Measurements from ENCODE around the gene LRFN4.

Gene LRFN4

DNA sequence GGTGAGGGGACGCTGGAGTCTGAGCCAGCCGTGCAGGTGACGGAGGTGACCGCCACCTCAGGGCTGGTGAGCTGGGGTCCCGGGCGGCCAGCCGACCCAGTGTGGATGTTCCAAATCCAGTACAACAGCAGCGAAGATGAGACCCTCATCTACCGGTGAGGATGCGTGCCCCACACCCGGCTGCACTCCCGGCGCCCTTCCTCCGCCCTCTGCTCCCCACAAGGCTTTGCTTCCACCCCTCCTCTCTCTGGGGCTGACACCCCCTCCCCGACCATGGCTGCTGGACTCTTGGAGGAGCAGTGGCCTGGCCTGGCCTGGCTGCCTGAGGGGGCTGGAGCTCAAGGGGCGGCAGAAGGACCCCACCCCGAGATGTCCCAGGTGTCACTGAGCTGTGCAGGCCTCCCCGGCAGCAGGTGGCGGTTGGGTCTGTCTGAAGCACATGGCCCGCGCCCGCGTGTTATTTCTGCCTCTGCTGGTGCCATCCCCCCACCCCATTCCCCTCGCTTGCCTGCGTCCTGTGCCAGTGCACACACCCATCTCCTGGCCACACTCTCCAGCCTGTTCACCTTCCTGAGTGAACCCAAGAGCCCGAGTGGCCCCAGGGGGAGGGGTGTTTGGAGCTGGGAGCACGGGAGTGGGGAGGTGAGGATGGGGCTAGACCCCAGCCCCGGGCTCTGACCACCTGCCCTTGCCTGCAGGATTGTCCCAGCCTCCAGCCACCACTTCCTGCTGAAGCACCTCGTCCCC is 2.2 kb downstream of the LRFN4 start:
- no peak for DNase-seq

DNA sequence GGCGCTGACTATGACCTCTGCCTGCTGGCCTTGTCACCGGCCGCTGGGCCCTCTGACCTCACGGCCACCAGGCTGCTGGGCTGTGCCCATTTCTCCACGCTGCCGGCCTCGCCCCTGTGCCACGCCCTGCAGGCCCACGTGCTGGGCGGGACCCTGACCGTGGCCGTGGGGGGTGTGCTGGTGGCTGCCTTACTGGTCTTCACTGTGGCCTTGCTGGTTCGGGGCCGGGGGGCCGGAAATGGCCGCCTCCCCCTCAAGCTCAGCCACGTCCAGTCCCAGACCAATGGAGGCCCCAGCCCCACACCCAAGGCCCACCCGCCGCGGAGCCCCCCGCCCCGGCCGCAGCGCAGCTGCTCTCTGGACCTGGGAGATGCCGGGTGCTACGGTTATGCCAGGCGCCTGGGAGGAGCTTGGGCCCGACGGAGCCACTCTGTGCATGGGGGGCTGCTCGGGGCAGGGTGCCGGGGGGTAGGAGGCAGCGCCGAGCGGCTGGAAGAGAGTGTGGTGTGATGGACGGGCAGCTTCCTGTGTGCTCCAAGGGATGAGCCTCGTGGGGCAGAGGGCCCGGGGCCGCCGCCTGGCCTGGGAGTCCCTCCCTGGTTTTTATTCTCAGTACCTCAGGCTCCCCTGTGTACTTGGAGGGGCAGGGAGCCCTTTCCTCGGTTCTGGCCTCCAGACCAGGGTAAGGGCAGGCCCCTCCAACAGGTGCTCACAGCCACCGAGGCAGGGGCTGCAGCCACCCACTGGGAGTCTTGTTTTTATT is 3.0 kb downstream of the LRFN4 start:
- DNase-seq = no peak

DNA sequence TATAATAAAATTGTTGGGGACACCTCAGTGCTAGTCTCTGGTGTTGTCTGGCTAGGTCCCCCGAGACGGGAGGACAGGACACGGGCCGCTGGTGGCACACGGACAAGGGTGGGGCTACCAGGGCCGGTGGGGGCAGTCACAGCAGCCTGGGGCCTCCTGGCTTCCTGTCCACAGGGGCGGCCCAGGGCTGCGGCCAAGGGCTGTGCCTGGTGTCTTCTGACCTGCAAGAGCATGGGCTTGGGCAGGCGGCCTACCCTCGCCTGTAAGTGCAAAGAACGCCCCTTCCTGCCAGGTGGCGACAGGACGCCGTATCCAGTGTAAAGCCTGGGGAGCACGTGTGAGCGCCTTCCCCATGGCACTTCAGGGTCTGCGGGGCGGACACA is 3.6 kb downstream of the LRFN4 start:
- DNase-seq = no peak

DNA sequence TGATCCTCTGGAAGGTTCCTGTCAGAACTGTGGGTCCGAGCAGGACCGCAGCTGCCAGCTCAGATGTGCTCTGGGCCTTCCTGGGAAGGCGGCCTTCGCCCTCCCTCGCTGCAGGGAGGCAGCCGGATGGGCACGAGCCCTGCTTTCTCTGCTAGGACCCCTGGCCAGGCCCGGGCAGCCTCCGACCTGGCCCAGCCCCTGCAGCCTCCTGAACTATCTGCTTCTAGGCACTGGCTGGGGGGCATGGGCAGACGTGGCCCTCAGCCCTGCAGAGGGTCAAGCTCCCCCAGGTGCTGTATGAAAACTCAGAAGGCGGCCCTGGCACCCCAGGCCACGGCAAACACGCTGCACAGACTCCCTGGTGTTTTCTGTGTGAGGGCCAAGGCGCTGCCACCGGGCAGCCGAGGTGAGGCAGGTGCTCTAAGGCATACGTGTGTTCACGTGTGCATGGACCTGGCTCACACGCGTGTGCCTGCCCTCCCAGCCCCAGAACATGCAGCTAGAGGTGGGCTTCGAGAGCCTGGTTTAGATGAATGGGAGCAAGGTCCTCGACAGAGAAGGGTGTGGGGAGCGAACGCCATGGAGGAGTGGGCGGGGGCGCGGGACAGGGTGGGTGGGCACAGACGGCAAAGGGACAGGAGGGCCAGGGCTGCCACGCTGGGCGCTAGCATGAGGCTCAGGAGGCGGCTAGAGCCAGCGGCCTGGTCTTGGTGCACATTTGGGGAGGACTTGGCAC is 4.3 kb downstream of the LRFN4 start:
- no peak for DNase-seq

- DNase-seq = no peak
Observed at GRCh38 chr11:66861774-66862558, 5.1 kb downstream of the LRFN4 start.

GRCh38 chr11:66862559-66863037 is 5.7 kb downstream of the LRFN4 start:
- no peak for DNase-seq

DNA sequence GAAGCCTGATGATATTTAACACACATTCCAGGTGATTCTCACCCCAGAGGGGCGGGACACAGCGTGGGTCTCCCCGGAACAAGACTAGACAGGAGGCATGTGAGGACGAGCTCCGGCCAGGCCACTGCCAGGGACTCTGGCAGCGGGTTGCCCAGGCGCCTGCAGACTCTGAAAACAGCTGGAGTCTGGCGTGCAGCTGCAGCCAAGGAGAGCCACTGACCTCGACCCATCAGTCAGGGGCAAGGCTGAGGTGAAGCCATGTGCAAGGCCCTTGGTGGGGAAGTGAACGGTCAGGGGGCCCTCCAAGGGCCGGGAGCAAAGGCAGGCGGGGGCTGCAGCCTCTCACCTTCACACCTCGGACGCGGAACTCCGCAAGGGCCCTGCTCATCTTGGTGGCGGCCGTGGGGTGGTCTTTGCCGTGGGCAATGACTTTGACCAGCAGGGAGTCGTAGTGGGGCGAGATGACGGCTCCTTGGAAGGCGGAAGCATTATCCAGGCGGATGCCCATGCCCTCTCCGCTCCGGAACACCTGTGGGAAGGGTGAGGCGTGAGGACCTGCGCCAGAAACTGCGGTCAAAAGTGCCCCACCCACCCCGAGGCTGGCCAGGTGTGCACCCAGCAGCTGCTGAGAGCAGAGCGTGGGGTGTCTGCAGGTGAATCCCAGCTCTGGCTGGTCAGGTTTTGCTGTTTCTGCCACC is 6.7 kb downstream of the LRFN4 start:
- DNase-seq = no peak

GRCh38 chr11:66864172-66864901 is 7.5 kb downstream of the LRFN4 start:
- no peak for DNase-seq

GRCh38 chr11:66864924-66865697 is 8.2 kb downstream of the LRFN4 start:
- no peak for DNase-seq

GRCh38 chr11:66866007-66866406 is 9.1 kb downstream of the LRFN4 start:
- DNase-seq = no peak

- no peak for DNase-seq
Observed at GRCh38 chr11:66866511-66866986, 9.7 kb downstream of the LRFN4 start.

DNA sequence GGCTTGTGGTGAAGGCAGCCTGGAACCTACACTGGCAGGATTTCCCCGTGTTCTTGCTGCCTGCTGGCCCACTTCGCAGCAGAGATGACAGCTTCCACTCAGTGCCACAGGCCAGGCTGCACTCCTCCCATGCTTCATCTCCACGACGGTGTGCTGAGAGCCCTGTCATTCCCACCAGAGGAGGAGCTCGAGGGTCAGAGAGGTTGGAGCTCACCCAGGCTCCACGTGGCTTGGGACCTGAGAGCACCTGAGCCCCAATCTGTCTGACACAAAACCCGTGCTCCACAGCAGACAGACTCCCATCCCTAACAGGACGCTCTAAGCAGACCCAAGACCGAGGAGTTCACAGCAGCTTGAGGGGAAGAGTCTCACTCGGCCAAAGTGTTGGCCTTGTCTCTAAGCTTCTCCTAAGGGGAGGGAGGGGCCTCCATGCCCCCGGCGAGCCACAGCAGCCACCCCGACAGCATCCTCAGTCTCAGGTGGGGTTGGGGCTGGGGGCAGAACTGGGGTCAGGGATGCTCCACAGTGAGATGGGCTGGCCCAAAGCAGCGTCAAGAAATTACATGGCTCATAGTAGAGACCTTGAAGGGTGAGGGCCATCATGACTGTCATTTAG is 10.7 kb downstream of the LRFN4 start:
- no peak for DNase-seq

- DNase-seq = no peak
Observed at GRCh38 chr11:66868082-66868725, 11.3 kb downstream of the LRFN4 start.

- DNase-seq = peak; percentile 88
Observed at GRCh38 chr11:66868726-66869566, 12.1 kb downstream of the LRFN4 start.

DNA sequence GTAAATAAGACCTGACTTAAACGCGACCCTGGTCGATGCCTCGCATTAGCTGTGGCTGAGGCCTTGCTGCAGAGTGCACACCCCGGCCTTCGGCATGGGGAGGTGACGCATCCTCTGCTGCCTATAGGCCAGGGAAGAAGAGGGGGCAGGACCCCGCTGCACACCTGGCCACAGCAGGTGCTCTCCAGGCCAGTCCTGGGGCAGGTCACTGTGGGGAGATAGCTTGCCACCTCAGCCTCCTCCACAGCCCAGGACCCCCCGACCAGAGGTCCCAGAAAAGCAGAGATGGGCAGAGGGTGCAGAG is 12.7 kb downstream of the LRFN4 start:
- no peak for DNase-seq

- no peak for DNase-seq
Observed at GRCh38 chr11:66870131-66870530, 13.3 kb downstream of the LRFN4 start.

DNA sequence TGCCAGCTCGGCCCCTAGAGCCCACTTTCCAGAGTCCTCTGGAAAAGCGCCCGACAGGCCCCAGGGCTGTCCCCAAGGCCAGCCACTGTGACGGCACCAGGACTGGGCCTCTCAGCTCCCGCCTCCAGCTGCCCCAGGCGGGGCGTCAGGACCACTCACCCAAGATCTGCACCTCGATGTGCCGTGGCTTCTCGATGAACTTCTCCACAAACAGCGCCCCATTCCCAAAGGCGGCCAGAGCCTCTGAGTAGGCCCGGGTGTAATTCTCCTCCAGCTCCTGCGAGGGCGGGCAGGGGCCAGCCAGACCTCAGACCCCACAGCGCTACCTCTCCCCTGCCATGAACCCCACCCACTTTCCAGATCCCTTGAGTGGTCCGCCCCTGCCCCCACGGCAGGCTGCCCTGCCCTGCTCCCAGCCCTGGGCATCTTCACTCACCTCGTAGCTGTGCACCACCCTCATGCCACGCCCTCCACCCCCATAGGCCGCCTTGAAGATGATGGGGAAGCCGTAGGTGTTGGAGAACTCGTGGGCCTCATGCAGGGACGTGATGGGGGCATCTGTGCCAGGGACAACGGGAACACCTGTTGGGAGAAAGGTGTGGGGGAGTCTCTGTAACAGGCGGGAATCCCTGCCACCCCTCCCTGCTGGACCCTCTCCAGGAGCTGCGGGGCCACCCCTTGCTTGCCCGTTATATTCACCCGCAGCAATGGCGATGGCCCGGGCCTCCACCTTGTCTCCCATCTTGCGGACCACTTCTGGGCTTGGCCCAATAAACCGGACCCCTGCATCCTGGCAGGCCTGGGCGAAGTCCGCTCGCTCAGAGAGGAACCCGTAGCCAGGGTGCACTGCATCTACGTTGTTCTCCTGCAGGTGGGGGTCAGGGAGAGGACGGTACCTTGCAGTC is 14.0 kb downstream of the LRFN4 start:
- no peak for DNase-seq

DNA sequence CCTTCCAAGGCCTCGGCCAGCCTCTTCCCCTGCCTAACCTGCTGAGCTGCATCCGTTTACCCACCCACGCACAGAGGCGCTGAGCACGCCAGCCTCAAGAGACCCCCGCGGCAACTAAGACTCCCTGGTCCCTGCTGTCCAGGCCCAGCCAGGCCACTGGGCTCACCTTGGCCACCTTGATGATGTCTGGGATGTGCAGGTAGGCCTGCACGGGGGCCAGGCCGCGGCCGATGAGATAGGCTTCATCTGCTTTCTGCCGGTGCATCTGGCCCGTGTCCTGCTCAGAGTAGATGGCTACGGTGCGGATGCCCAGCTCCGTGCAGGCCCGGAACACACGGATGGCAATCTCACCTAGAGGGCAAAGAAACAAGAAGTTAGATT is 14.6 kb downstream of the LRFN4 start:
- DNase-seq = no peak
